ENCODE data around the gene PDLIM1.

PDLIM1 gene

DNA sequence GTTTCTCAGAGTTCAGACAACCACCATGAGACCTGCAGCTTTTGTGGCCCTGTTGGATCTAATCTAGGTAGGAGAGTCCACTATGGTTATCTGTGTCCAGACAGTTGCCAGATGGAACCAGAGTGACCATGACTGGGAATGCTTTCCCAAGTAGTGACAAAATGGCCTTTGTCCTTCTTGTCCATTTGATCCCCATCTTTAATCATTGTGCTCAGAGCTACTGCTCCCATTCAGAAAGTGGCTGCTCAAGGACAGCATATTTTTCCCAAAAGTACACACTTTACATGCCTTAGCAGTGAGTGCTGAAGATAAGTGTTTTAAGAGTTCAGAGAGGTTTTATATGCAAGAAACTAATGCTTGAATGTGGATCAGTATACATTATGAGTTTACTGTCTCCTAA is 102.2 kb downstream of the PDLIM1 start:
- Histone ChIP-seq H3K9ac (ENCODE audit: low read length) (no peak overlapping the region), H3K4me2 (ENCODE audit: low read length) (no peak overlapping the region)
- TF ChIP-seq CTCF (IDR thresholded peaks at IDR 0.05; ENCODE audit: low read length) (no peak), EZH2 (IDR thresholded peaks at IDR 0.05; ENCODE audit: borderline replicate concordance, low read length) (no peak)

DNA sequence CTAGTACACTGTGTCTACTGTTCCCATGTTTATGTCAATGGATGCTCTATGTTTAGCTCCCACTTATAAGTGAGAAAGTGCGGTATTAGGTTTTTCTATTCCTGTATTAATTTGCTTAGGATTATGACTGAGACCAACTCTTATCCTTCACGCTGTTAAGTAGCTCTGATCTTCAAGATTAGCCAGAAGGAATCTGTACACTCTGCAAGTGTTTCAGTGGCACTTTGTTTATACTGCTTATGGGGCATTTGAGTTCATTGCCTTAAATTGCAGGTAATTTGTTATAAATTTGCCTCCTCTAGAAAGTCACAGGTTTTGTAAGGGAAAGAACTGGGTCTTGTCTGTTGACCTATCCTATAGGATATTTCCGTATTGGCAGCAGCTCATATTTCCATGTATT is 103.2 kb downstream of the PDLIM1 start:
- H2AFZ ChIP-seq (ENCODE audit: low read length), result no peak overlapping the region
- H3K4me3 ChIP-seq (ENCODE audit: low read depth, low read length, poor library complexity, severe bottlenecking), result no peak overlapping the region
- no peaks in the 10 kb centered on the region for H4K20me1 ChIP-seq (ENCODE audit: insufficient read depth, low read length)
- no peaks in the 10 kb centered on the region for H3K79me2 ChIP-seq (ENCODE audit: insufficient read depth, low read length)
- H3K9me2 ChIP-seq (ENCODE audit: low read depth, low read length), result no peaks in the 10 kb centered on the region
- no peak overlapping the region for H3K27ac ChIP-seq (ENCODE audit: low read depth, low read length, poor library complexity, severe bottlenecking)
- H3K27me3 ChIP-seq (ENCODE audit: insufficient read depth, low read length), result no peaks in the 10 kb centered on the region
- H3K4me1 ChIP-seq (ENCODE audit: insufficient read depth, low read length, severe bottlenecking), result peaks cover 3% of the 10 kb centered on the region
- TF ChIP-seq CTCF (IDR thresholded peaks at IDR 0.05; ENCODE audit: low read length) (no peak), EZH2 (IDR thresholded peaks at IDR 0.05; ENCODE audit: borderline replicate concordance, low read length) (no peak)
- H3K9me3 ChIP-seq (ENCODE audit: low read length), result no peaks in the 10 kb centered on the region
- H3K9ac ChIP-seq (ENCODE audit: low read length), result no peak overlapping the region
- H3K4me2 ChIP-seq (ENCODE audit: low read length), result no peak overlapping the region
- no peaks in the 10 kb centered on the region for H3F3A ChIP-seq (ENCODE audit: insufficient read depth, low read length)
- no peaks in the 10 kb centered on the region for H3K36me3 ChIP-seq (ENCODE audit: insufficient read depth, low read length)

More for the DNA sequence above, 102.2 kb downstream of the PDLIM1 start:
- H3K4me1 ChIP-seq (ENCODE audit: insufficient read depth, low read length, severe bottlenecking), result peaks cover 3% of the 10 kb centered on the region
- no peaks in the 10 kb centered on the region for H3K27me3 ChIP-seq (ENCODE audit: insufficient read depth, low read length)
- H3K9me3 ChIP-seq (ENCODE audit: low read length), result no peaks in the 10 kb centered on the region
- H4K20me1 ChIP-seq (ENCODE audit: insufficient read depth, low read length), result no peaks in the 10 kb centered on the region
- no peak overlapping the region for H3K27ac ChIP-seq (ENCODE audit: low read depth, low read length, poor library complexity, severe bottlenecking)
- H3K9me2 ChIP-seq (ENCODE audit: low read depth, low read length), result no peaks in the 10 kb centered on the region
- H3K36me3 ChIP-seq (ENCODE audit: insufficient read depth, low read length), result no peaks in the 10 kb centered on the region
- no peak overlapping the region for H3K4me3 ChIP-seq (ENCODE audit: low read depth, low read length, poor library complexity, severe bottlenecking)
- H3K79me2 ChIP-seq (ENCODE audit: insufficient read depth, low read length), result no peaks in the 10 kb centered on the region
- H2AFZ ChIP-seq (ENCODE audit: low read length), result no peak overlapping the region
- no peaks in the 10 kb centered on the region for H3F3A ChIP-seq (ENCODE audit: insufficient read depth, low read length)
